Activated CD4-positive, alpha-beta memory T cell treated with anti-CD3 and anti-CD28 coated beads for 36 hours (primary cell): ENCODE measurements around the gene PTPRS. TPM values are rescaled to one million over a fixed set of nuclear protein-coding genes. Genes with fewer than 3 reads are reported as not detected.

Experiments
- CTCF ChIA-PET: fragments of 350-600 bp; sonication (Branson Sonifier 250); formaldehyde crosslinking; loops from one replicate; lab custom pipeline; 2021; ENCODE audit warnings: antibody characterized with exemption, inconsistent platforms; lab: Charles Lee
- POLR2A ChIA-PET: fragments of 350-600 bp; sonication (Branson Sonifier 250); formaldehyde crosslinking; loops from one replicate; lab custom pipeline; 2021; ENCODE audit warnings: antibody characterized with exemption; lab: Charles Lee
- DNase-seq: peaks from one replicate; pipeline ENCODE4 v3.0.0-alpha.2; 2020
- H3K27ac Mint-ChIP-seq: one replicate; pipeline ENCODE4 v1.8.0; 2021; ENCODE audit warnings: mixed read lengths
- H3K27me3 Mint-ChIP-seq: one replicate; pipeline ENCODE4 v1.8.0; 2021; ENCODE audit warnings: mixed read lengths
- H3K36me3 Mint-ChIP-seq: one replicate; pipeline ENCODE4 v1.8.0; 2021; ENCODE audit warnings: mixed read lengths
- H3K4me1 Mint-ChIP-seq: one replicate; pipeline ENCODE4 v1.8.0; 2021; ENCODE audit warnings: low read depth, mixed read lengths
- H3K4me3 Mint-ChIP-seq: one replicate; pipeline ENCODE4 v1.8.0; 2021; ENCODE audit warnings: mild to moderate bottlenecking, mixed read lengths
- H3K9me3 Mint-ChIP-seq: one replicate; pipeline ENCODE4 v1.8.0; 2021; ENCODE audit warnings: mixed read lengths
- intact Hi-C: fragments of 100-400 bp; cut with micrococcal nuclease; formaldehyde crosslinking; loops from one replicate; pipeline ENCODE4 v1.15.1; 2023
- total RNA-seq, 2 experiments: library from RNA; stranded (reverse); gene quantifications; one replicate each; pipeline ENCODE4 v1.2.3, GENCODE V29; 2021

Gene PTPRS
- total RNA-seq, 2 experiments from 2014 or later, result 0.39 to 0.69 TPM

DNA sequence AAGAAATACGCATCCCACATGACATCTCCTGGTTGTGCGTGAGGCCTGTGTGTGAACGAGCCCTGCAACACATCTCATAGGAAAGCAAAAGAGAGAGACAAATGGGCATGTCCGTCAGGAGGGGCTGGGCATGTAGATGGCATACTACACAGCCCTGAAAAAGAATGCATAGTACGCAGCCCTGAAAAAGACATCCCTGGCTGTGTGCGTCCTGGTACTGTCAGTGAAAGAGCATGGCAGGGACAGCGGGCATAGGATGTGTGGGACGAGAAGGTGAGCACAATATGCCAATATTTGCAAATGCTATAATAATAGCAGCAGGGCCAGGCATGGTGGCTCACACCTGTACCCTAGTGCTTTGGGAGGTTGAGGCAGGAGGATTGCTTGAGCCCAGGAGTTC is 28.6 kb downstream of the PTPRS start:
- POLR2A ChIA-PET, result no interaction called here
- no peaks in the 10 kb centered on the region for H3K4me1 Mint-ChIP-seq
- peaks cover 2% of the 10 kb centered on the region for H3K9me3 Mint-ChIP-seq
- DNase-seq, result no peak
- CTCF ChIA-PET, result no interaction called here
- peaks cover 9% of the 10 kb centered on the region for H3K27me3 Mint-ChIP-seq
- intact Hi-C loops, result no loop called here
- H3K27ac Mint-ChIP-seq, result no peak overlapping the region
- no peak overlapping the region for H3K4me3 Mint-ChIP-seq
- H3K36me3 Mint-ChIP-seq, result no peaks in the 10 kb centered on the region

DNA sequence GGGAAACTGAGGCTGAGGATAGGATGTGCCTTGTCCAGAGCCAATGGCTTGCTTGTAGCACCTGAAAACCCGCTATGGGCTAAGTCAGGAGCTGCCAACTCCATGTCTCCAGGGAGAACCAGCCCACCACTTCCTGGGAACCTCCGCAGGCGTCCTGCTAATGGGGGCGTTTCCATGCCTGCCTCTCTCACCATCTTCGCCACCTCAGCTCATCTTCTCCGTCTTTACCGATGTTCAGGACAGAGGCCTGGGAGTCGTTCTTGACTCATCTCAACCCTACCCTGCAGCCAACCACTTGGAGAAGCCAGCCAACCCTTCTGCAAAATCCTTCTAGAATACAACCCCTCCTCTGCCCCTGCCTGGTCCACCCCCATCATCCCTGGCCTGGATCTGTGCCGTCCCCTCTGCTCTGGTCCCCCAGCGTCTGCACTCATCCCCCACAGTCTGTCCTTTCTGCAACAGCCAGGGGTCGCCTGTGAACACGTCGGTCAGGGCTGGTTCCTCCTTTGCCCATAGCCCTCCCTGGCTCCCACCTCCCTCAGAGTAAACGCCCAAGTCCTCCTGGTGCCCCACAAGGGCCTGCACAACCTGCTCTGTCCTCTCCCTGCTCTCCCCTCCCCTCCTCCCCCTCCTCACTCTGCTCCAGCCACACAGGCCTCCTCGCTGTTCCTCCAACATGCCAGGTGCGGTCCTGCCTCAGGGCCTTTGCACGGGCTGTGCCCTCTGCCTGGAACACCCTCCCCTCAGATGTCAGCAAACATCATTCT is 31.0 kb downstream of the PTPRS start:
- H3K27me3 Mint-ChIP-seq, result peaks cover 4% of the 10 kb centered on the region
- DNase-seq, result no peak
- H3K9me3 Mint-ChIP-seq, result no peaks in the 10 kb centered on the region
- intact Hi-C loops, result no loop called here
- no peak overlapping the region for H3K4me3 Mint-ChIP-seq
- no peaks in the 10 kb centered on the region for H3K4me1 Mint-ChIP-seq
- CTCF ChIA-PET, result no interaction called here
- H3K36me3 Mint-ChIP-seq, result no peaks in the 10 kb centered on the region
- no peak overlapping the region for H3K27ac Mint-ChIP-seq
- POLR2A ChIA-PET, result no interaction called here

DNA sequence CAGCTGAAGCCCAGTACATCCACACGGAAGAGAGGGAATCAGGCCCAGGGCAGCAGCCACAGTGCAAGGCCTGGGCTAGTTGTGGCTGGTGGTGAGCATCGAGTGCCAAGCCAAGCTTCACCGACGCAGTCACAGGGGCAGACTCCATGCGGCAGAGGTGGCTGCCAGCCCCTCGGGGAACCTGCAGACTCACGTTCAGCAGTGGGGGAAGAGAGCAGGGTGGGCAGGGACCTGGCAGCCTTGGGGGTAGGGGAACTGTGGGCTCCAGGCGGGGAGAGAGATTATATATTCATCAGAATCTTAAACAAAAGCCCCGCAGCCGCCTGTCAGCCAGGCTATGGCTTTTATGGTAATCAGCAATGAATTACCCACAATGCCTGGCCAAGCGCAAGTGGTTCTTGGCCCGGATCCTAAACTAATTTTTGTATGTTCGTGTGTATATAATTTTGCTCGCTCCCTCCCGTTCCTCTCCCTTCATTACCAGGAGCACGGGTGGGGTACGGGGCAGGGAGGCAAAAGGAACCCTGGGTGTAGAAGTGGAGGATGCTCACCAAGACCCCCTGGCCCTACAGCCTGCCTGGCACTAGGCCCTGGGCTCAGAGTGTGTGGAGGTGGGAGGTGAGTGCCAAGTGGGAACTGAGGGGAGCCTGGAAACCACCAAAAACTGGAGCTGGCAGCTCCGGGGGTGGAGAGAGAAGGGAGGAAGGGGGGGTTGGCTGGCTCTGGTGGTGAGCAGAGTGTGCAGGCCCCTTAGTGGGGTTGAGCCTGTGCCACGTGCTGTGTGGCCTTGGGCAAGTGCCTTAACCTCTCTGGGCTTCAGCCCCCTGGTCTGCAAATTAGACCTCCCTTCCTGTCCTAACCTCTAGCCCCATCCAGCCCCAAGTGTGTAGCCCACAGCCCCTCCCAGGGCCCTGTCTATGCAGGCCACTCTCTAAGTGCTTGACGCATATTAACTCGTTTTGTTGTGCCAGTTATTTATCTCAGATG is 31.9 kb downstream of the PTPRS start:
- H3K4me1 Mint-ChIP-seq, result no peaks in the 10 kb centered on the region
- no peak overlapping the region for H3K27ac Mint-ChIP-seq
- POLR2A ChIA-PET, result no interaction called here
- DNase-seq, result no peak
- peaks cover 4% of the 10 kb centered on the region for H3K27me3 Mint-ChIP-seq
- intact Hi-C loops, result no loop called here
- no peaks in the 10 kb centered on the region for H3K36me3 Mint-ChIP-seq
- no peak overlapping the region for H3K4me3 Mint-ChIP-seq
- no peaks in the 10 kb centered on the region for H3K9me3 Mint-ChIP-seq
- CTCF ChIA-PET, result interaction anchor here (0.5 kb wide), 1 partner anchor 57 kb away, joined by 3 read pairs; no protein-coding TSS in a partner anchor

DNA sequence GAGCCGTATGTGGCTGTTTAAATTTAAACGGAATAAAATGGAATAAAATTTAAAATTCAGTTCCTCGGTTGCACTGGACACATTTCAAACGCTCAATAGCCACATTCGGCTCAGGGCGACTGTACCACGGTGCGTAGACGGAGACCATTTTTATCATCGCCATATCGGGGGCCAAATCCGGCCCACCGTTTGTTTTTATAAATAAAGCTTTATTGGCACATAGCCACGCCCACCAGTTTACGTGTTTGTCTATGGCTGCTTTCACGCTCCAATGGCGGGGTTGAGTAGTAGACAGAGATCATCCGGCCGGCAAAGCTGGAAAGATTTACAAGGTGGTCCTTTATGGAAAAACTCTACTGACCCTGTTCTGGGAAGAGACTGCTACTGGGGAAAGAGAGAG is 33.0 kb downstream of the PTPRS start:
- no peak overlapping the region for H3K27ac Mint-ChIP-seq
- ChIA-PET CTCF (no interaction called here), POLR2A (no interaction called here)
- no peak for DNase-seq
- H3K27me3 Mint-ChIP-seq, result peaks cover 2% of the 10 kb centered on the region
- H3K36me3 Mint-ChIP-seq, result no peaks in the 10 kb centered on the region
- intact Hi-C loops, result no loop called here
- H3K9me3 Mint-ChIP-seq, result no peaks in the 10 kb centered on the region
- no peaks in the 10 kb centered on the region for H3K4me1 Mint-ChIP-seq
- no peak overlapping the region for H3K4me3 Mint-ChIP-seq

DNA sequence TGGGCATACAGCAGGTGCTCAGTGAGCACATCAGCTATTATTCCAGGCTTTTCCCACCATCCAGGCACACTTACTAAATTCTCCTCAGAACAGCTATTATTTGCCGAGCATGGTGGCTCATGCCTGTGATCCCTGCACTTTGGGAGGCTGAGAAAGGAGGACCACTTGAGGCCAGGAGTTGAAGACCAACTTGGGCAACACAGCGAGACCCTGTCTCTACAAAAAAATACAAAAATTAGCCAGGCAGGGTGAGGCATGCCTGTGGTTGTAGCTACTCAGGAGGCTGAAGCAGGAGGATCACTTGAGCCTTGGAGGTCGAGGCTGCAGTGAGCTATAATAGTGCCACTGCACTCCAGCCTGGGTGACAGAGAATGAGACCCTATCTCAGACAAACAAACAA is 35.4 kb downstream of the PTPRS start:
- POLR2A ChIA-PET, result no interaction called here
- CTCF ChIA-PET, result no interaction called here
- intact Hi-C loops, result no loop called here
- H3K9me3 Mint-ChIP-seq, result no peaks in the 10 kb centered on the region
- H3K4me1 Mint-ChIP-seq, result no peaks in the 10 kb centered on the region
- peaks cover 5% of the 10 kb centered on the region for H3K27me3 Mint-ChIP-seq
- no peaks in the 10 kb centered on the region for H3K36me3 Mint-ChIP-seq
- H3K27ac Mint-ChIP-seq, result no peak overlapping the region
- H3K4me3 Mint-ChIP-seq, result no peak overlapping the region
- no peak for DNase-seq

DNA sequence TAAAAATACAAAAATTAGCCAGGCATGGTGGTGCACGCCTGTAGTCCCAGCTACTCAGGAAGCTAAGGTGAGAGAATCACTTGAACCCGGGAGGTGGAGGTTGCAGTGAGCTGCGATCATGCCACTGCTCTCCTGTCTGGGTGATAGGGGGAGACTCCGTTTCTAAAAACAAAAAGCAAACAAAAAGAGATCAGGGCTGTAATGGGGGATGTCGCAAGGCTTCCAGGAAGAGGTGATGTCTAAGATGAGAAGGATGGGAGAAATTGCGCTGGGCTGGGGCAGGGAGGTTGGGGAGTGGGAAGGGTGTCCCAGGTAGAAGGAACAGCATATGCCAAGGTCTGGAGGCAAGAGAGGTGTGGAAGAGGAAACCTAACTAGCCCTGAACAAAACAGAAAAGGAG is 36.1 kb downstream of the PTPRS start:
- ChIA-PET POLR2A (no interaction called here), CTCF (no interaction called here)
- intact Hi-C loops, result no loop called here
- H3K27ac Mint-ChIP-seq, result no peak overlapping the region
- no peak overlapping the region for H3K4me3 Mint-ChIP-seq
- no peak for DNase-seq
- no peaks in the 10 kb centered on the region for H3K9me3 Mint-ChIP-seq
- no peaks in the 10 kb centered on the region for H3K36me3 Mint-ChIP-seq
- H3K27me3 Mint-ChIP-seq, result peaks cover 5% of the 10 kb centered on the region
- no peaks in the 10 kb centered on the region for H3K4me1 Mint-ChIP-seq

DNA sequence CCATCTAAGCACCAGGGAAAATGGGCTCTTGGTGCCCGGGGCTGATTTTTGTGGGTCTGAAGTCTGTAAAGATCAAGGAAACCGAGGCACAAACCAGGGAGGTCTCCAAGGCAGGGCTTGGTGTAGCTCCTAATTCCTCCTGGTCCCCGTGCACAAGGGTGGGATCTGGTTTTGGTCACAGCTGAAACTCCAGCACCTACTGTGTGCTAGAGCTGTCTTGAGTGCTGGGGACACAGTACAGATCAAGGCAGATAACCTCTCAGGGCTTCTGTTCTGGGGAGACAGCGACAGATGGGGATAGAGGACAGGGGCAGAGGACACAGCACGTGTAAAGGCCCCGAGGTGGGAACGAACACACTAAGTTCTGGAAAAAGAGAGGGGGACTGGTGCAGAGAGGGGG is 37.4 kb downstream of the PTPRS start:
- Mint-ChIP-seq H3K4me3 (no peak overlapping the region), H3K4me1 (no peaks in the 10 kb centered on the region), H3K36me3 (no peaks in the 10 kb centered on the region), H3K9me3 (no peaks in the 10 kb centered on the region), H3K27me3 (peaks cover 9% of the 10 kb centered on the region), H3K27ac (no peak overlapping the region)
- intact Hi-C loops, result no loop called here
- ChIA-PET CTCF (no interaction called here), POLR2A (no interaction called here)
- DNase-seq, result no peak

DNA sequence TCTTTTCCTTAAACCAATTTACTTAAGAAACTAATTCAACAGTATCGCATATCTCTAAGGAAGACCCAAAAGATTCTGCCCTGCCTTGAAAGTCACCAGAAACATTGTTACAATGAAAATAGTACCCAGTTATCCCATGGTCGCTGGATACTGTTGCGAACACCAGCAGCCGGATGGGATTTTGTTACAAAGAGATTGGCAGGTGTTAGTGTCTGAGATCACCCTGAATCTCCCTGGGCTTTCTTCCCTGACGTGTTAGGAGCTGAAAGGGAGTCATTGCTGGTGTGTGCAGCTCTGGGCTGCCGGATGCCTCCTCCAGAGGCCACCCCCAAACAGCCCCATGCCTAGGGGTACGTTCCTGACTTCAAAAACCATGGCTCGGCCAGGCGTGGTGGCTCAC is 38.2 kb downstream of the PTPRS start:
- Mint-ChIP-seq H3K27me3 (peaks cover 9% of the 10 kb centered on the region), H3K4me3 (no peak overlapping the region), H3K9me3 (no peaks in the 10 kb centered on the region), H3K4me1 (no peaks in the 10 kb centered on the region), H3K36me3 (no peaks in the 10 kb centered on the region), H3K27ac (no peak overlapping the region)
- DNase-seq, result no peak
- ChIA-PET CTCF (no interaction called here), POLR2A (no interaction called here)
- intact Hi-C loops, result no loop called here

DNA sequence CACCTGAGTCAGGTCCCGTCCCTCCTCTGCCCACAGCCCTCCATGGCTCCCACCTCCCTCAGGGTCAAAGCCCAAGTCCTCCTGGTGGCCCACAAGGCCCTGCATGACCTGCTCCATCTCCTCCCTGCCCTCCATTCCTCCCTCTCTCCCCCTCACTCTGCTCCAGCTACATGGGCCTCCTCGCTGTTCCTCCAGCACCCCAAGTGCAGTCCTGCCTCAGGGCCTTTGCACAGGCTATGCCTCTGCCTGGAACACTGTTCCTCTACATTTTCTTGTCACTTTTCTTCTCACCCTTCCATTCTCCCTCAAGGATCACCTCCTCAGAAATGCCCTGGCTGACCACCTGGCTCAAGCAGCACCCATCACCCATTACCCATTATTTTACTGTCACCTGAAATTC is 41.5 kb downstream of the PTPRS start:
- ChIA-PET POLR2A (no interaction called here), CTCF (no interaction called here)
- peaks cover 10% of the 10 kb centered on the region for H3K27me3 Mint-ChIP-seq
- no peak overlapping the region for H3K4me3 Mint-ChIP-seq
- H3K4me1 Mint-ChIP-seq, result no peaks in the 10 kb centered on the region
- H3K27ac Mint-ChIP-seq, result no peak overlapping the region
- H3K36me3 Mint-ChIP-seq, result no peaks in the 10 kb centered on the region
- intact Hi-C loops, result no loop called here
- H3K9me3 Mint-ChIP-seq, result no peaks in the 10 kb centered on the region
- no peak for DNase-seq

DNA sequence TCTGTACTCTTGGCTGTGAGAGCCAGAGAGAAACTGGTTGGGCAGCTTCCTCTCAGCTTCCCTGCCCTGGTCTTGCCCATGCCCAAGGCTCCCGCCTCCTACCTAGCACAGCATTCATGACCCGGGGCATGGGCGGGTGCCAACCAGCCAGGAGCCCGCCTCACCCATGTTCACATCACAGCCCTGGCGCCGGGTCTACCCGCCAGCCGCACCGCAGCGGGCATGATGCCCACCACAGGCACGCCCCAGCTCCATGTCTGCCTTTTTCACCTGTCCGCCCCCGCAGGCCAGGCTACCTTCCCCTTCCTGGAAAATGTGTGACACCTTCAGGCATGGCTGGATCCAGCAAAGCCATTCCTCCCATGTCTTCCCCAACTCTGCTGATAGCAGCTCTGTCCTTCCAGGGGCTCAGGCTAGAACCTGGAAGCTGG is 42.1 kb downstream of the PTPRS start:
- no peak for DNase-seq
- CTCF ChIA-PET, result no interaction called here
- H3K4me1 Mint-ChIP-seq, result no peaks in the 10 kb centered on the region
- intact Hi-C loops, result no loop called here
- no peak overlapping the region for H3K4me3 Mint-ChIP-seq
- no peaks in the 10 kb centered on the region for H3K36me3 Mint-ChIP-seq
- no peaks in the 10 kb centered on the region for H3K9me3 Mint-ChIP-seq
- POLR2A ChIA-PET, result no interaction called here
- no peak overlapping the region for H3K27ac Mint-ChIP-seq
- peaks cover 11% of the 10 kb centered on the region for H3K27me3 Mint-ChIP-seq

DNA sequence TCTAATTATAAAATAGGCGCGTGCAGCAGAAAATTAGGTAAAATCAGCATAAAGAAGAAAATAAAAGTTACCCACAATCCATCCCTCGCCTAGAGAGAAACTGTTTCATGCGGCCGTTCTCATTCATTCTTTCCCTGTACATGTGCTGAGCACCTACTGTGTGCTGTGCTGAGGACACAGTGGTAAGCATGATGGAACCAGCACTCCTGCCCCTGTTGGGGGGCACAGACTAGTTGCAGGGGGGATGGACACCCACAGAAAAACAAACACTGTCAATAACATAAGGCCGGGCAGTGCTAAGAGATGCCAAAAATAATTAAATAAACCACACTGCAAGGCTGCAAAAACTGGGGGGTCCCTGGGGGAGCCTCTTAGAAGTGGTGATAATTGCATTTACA is 43.3 kb downstream of the PTPRS start:
- H3K9me3 Mint-ChIP-seq, result no peaks in the 10 kb centered on the region
- intact Hi-C loops, result no loop called here
- H3K4me1 Mint-ChIP-seq, result peaks cover 3% of the 10 kb centered on the region
- H3K4me3 Mint-ChIP-seq, result no peak overlapping the region
- CTCF ChIA-PET, result no interaction called here
- H3K27me3 Mint-ChIP-seq, result peaks cover 11% of the 10 kb centered on the region
- H3K36me3 Mint-ChIP-seq, result no peaks in the 10 kb centered on the region
- POLR2A ChIA-PET, result no interaction called here
- DNase-seq, result no peak
- no peak overlapping the region for H3K27ac Mint-ChIP-seq

DNA sequence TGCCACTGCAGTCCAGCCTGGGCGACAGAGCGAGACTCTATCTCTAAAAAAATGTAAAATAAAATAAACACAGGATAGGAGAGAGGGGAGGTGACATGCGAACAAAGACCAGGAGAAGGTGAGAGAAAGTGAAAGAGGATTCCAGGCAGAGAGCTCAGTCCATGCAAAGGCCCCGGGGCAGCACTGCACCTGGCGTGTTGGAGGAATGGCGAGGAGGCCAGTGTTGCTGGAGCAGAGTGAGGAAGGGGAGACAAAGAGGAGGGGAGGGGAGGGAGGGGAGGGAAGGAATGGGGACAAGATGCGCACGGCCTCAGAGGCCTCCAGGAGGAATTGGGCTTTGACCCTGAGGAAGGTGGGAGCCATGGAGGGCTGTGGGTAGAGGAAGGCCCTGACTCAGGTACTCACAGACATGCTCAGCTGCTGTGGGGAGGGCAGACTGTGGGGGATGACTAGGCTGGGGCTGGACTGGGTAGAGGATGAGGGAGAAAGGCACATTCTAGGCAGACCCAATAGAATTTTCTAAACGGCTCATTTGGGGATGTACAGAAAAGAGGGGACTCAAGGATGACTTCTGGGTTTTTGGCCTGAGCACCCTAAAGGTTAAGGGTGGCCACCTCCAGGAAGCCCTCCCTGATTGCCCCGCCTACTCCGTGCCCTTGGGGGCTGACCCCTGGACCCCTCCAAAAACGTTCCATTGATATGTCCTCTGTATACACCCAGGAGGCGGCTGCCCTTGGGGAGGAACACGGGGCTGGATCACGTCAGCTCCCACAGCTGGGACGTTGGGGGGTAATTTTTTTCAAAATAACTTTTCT is 43.9 kb downstream of the PTPRS start:
- ChIA-PET POLR2A (no interaction called here), CTCF (no interaction called here)
- Mint-ChIP-seq H3K4me3 (no peak overlapping the region), H3K36me3 (no peaks in the 10 kb centered on the region), H3K27me3 (peaks cover 16% of the 10 kb centered on the region), H3K27ac (no peak overlapping the region), H3K4me1 (peaks cover 5% of the 10 kb centered on the region), H3K9me3 (no peaks in the 10 kb centered on the region)
- DNase-seq, result no peak
- intact Hi-C loops, result no loop called here
